ENCODE results near the gene TMEM38A.
"Not testable (repeated sequence)": the region's sequence is repeated elsewhere in the genome, so short reads cannot be mapped to it uniquely, and the experiment has no call there.

TMEM38A gene

GRCh38 chr19:16678498-16678897 lies 17.6 kb downstream of the TMEM38A start:
- DNase-seq = no peak

- no peak for DNase-seq
These were observed 18.9 kb downstream of the TMEM38A start for GRCh38 chr19:16679811-16680210.

DNA sequence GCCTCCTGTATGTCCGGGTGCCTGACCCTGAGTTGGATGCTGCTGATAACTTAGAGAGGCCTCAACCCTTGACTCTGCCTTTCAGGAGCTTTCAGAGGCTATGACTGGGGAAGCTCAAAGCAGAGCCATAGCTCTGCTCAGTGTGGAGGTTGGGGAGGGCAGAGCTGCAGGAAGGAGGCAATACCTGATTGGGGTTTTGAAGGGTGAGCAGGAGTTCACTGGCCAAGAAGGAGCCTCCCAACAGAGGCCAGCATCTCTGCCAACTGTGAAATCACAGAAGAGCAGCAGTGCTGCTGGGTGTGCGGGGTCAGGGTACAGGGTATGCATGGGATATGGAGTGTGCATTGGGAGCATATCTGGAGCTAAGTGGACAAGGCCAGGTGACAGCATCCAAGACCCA lies 21.6 kb downstream of the TMEM38A start:
- DNase-seq = no peak

DNA sequence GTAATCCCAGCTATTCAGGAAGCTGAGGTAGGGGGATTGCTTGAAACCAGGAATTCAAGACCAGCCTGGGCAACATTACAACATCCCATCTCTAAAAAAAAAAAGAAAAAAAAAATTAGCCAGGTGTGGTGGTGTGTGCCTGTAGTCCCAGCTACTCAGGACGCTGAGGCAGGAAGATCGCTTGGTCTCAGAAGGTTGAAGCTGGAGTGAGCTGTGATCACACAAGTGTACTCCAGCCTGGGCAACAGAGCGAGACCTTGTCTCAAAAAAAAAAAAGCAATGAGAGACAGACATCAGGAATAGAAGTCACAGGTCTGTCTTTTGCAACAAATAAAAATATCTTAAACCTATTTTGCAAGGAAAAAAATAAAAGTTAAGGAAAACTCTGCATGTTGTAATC lies 23.3 kb downstream of the TMEM38A start:
- DNase-seq = no peak

- no peak for DNase-seq
These were observed 27.1 kb downstream of the TMEM38A start for GRCh38 chr19:16688084-16688483.

GRCh38 chr19:16698914-16699313 lies 38.0 kb downstream of the TMEM38A start:
- DNase-seq = no peak

GRCh38 chr19:16702123-16702522 lies 41.2 kb downstream of the TMEM38A start:
- DNase-seq = no peak

GRCh38 chr19:16703677-16704076 lies 42.7 kb downstream of the TMEM38A start:
- DNase-seq = no peak

DNA sequence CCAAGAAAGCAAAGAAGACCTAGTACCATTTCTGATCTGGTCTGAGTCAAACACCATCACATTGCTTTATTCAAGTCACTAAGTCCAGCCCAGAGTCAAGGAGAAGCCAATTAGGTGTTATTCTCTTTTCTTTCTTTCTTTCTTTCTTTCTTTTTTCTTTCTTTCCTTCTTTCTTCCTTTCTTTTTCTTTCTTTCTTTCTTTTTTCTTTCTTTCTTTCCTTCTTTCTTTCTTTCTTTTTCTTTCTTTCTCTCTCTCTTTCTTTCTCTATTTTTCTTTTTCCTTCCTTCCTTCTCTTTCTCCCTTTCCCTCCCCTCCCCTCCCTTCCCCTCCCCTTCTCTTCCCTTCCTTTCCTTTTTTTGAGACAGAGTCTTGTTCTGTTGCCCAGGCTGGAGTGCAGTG lies 49.9 kb downstream of the TMEM38A start:
- DNase-seq = not testable (repeated sequence)

- not testable (repeated sequence) for DNase-seq
These were observed 51.4 kb downstream of the TMEM38A start for GRCh38 chr19:16712295-16712694.

GRCh38 chr19:16714702-16715287 lies 53.9 kb downstream of the TMEM38A start:
- DNase-seq = no peak

DNA sequence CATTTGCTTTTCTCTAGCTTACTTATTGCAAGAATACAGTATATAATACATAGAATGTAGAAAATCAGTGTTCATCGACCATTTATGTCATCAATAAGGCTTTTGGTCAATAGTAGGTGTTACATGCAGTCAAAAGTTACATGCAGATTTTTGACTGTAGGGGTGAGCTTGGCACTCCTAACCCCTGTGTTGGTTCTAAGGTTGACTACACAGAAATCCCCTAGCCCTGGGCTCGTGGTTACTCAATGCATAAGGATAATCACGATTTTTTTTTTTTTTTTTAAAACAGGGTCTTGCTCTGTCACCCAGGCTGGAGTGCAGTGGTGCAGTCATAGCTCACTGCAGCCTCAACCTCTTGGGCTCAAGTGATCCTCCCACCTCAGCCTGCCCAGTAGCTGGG lies 54.7 kb downstream of the TMEM38A start:
- no peak for DNase-seq

DNA sequence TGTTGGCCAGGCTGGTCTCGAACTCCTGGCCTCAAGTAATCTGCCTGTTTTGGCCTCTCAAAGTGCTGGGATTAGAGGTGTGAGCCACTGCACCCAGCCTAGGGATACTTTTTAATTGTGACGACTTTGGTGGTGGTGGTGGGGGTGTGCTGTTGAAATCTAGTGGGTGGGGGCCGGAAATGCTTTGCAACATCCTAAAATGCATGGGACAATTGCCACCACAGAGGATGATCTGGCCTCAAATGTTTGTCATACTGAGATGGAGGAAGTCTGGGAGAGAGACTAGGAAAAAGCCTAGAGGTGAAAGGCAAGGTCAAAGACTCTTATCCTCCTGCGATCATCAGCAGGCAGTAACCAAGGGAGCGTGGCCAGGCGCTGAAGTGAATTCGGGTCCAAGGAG lies 60.1 kb downstream of the TMEM38A start:
- no peak for DNase-seq

DNA sequence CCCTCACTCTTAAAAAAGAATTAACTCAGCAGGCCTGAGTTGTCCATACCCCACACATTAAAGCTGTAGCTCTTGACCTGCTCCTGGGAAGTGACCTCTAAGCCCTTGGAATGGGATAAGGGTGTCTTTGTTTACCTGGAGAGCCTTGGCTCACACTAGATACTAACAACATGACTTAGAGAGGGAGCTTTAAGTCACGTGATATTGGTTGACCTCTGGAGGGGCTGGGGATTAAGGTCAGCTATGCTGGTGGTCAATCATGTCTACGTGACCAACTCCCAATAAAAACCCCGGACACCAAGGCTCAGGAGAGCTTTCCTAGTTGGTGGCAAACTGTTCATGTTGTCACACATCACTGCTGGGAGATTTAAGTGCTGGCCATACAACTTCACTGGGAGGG lies 61.7 kb downstream of the TMEM38A start:
- no peak for DNase-seq

GRCh38 chr19:16726916-16727315 lies 66.0 kb downstream of the TMEM38A start:
- no peak for DNase-seq

DNA sequence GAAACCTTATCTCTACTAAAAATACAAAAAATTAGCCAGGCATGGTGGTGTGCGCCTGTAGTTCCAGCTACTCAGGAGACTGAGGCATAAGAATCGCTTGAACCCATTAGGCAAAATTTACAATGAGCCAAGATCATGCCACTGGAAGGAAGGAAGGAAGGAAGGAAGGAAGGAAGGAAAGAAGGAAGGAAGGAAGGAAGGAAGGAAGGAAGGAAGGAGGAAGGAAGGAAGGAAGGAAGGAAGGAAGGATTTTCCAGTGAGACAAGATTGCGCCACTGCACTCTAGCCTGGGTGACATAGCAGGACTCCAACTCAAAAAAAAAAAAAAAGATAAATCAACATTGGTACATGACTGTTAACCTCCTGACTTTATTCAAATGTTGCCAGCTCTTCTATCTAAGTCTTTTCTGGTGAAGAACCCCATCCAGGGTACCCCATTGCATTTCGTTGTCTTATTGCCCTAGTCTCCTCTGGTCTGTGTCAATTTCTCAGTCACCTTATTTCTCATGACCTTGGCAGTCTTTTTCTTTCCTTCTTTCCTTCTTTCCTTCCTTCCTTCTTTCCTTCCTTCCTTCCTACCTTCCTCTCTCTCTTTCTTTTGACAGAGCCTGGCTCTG lies 74.8 kb downstream of the TMEM38A start:
- not testable (repeated sequence) for DNase-seq

DNA sequence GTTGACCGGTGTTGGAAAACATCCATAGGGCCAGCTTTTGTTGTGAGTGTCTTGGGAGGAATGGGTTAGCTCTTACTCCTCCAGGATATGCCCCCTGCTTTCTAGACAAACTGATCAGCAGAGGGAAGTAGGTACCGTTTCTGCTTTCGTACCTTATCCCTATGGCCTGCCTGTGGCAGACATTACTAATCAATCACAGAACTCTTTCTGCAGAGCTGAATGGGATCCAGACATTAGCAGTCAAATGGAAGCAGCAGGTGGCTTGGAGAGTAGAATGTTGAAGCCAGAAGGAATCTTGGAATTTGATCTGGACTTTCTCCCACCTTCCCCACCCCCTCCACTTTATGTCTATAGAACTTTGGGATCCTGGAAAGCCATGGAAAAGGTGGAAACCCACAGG lies 75.8 kb downstream of the TMEM38A start:
- no peak for DNase-seq

DNA sequence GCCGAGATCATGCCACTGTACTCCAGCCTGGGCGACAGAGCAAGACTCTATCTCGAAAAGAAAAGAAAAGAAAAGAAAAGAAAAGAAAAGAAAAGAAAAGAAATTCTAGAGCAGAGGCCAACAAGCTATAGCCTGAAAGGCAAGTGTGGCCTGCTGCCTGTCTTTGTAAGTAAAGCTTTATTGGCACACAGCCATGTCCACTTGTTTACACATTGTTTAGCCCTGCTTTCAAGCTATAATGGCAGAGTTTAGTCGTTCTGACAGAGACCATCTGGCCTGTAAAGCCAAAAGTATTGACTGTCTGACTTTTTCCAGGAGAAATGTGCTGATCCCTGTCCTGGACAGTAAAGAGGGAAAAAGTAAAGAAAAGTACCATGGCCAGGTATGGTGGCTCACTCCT lies 77.0 kb downstream of the TMEM38A start:
- DNase-seq = no peak

DNA sequence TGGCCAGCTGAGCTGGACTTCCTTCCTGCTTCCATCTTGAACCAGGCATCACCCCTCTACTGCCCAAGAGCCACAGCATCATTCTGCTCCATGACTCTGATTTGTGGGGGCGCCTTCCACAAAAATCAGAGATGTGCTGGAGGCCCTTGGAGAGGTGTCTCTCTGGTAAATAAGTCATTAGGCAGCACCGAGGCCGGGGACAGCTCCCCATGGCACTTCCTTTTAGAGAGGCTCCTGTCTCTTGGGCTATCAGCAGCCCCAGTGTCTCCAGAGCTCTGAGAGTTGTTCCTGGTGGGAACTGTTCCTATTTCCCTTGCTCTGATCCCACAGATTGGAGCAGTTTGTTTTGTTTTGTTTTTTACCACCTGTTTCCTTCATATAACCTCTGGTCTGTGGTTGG lies 78.6 kb downstream of the TMEM38A start:
- no peak for DNase-seq

Data from GF-D8 (cell line).